Activated CD4-positive, CD25-positive, alpha-beta regulatory T cell (primary cell): ENCODE results near the gene FGA.
A peak's percentile ranks its signal among the peaks of the same experiment; 100 is the strongest.

Experiments
- DNase-seq, 4 experiments: peaks; one replicate each; lab custom pipeline; 2025; lab: John Stamatoyannopoulos, UW

Gene FGA

GRCh38 chr4:154578919-154579318, 11.6 kb downstream of the FGA start:
- DNase-seq, result no peak

GRCh38 chr4:154577324-154577723, 13.2 kb downstream of the FGA start:
- DNase-seq, result no peak

GRCh38 chr4:154574311-154574710, 16.2 kb downstream of the FGA start:
- DNase-seq, result no peak

DNA sequence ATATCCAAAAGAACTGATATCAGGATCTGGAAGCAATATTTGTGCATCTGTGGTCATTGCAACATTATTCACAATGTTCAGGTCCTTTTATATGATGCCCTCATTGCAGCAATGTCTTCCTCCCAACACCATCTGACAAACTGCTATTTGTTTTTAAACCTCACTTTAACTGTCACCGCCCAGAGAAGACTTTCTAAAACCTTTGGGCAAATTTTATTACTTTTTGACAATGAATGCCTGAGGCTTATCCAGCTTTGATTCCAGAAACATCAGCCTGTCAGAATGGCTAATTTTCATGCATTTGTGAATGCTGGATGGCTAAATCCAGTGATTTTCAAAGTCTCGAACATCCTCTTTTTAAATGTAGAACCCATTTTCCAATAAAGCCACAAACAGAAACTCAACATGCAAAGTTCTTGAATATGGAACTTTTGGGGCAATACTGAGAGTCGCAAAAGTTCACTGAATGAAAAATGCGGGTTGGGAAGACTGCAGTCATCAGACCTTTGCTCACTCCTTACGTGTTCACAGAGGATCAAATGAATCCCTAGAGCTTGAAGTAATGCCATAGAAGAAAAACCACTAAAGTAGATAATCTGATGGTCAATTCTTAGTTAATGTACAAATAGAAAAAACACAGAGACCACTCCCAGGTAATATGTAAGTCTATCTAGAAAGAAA, 17.2 kb downstream of the FGA start:
- DNase-seq, result no peak

- no peak for DNase-seq
Observed at GRCh38 chr4:154569584-154569983, 21.0 kb downstream of the FGA start.

GRCh38 chr4:154569028-154569427, 21.5 kb downstream of the FGA start:
- no peak for DNase-seq

DNA sequence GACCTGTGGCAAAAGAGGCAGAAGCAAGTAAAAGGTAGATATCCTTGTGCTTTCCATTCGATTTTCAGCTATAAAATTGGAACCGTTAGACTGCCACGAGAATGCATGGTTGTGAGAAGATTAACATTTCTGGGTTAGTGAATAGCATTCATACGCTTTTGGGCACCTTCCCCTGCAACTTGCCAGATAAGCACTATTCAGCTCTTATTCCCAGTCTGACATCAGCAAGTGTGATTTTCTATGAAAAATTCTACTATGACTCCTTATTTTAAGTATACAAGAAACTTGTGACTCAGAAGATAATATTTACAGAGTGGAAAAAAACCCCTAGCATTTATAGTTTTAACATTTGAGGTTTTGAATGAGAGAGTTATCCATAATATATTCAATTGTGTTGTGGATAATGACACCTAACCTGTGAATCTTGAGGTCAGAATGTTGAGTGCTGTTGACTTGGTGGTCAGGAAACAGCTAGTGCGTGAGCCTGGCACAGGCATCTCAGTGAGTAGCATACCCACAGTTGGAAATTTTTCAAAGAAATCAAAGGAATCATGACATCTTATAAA, 23.8 kb downstream of the FGA start:
- DNase-seq, result no peak

- no peak for DNase-seq
Observed at GRCh38 chr4:154565704-154566103, 24.8 kb downstream of the FGA start.

DNA sequence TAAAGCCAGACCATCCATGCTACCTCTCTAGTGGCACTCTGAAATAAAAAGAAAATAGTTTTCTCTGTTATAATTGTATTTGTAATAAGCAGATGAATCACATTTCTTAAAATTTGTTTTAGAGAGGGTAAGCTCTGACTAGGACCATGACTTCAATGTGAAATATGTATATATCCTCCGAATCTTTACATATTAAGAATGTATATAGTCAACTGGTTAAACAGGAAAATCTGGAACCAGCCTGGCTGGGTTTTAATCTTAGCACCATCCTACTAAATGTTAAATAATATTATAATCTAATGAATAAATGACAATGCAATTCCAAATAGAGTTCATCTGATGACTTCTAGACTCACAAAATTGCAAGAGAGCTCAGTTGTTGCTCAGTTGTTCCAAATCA, 26.2 kb downstream of the FGA start:
- no peak for DNase-seq

GRCh38 chr4:154562697-154563254, 27.8 kb downstream of the FGA start, which contains the start of gene FGB:
Gene FGB, plus strand, starts transcription at chr4:154563011. Its CDS starts 8 bp downstream, at chr4:154563019.
- no peak for DNase-seq

DNA sequence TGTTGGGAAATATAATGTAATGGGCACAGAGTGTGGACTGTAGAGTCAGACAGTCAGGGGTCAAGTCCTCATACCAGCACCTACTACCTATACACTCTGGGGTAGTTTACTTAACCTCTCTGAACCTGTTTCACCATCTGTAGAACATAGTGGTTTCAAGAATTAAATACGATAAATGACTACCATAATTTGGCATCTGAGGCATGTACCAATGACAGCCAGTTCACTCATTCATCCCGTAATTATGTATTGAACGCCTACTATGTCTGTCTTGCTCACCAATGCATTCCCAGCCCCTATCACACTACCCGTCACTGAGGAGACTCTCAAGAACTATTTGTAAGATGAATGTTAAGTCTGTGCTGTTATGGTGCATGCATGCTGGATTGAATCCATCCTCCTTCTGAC, 29.7 kb downstream of the FGA start:
- DNase-seq, result no peak

- DNase-seq, result no peak
Observed at GRCh38 chr4:154560419-154560801, 30.1 kb downstream of the FGA start.

DNA sequence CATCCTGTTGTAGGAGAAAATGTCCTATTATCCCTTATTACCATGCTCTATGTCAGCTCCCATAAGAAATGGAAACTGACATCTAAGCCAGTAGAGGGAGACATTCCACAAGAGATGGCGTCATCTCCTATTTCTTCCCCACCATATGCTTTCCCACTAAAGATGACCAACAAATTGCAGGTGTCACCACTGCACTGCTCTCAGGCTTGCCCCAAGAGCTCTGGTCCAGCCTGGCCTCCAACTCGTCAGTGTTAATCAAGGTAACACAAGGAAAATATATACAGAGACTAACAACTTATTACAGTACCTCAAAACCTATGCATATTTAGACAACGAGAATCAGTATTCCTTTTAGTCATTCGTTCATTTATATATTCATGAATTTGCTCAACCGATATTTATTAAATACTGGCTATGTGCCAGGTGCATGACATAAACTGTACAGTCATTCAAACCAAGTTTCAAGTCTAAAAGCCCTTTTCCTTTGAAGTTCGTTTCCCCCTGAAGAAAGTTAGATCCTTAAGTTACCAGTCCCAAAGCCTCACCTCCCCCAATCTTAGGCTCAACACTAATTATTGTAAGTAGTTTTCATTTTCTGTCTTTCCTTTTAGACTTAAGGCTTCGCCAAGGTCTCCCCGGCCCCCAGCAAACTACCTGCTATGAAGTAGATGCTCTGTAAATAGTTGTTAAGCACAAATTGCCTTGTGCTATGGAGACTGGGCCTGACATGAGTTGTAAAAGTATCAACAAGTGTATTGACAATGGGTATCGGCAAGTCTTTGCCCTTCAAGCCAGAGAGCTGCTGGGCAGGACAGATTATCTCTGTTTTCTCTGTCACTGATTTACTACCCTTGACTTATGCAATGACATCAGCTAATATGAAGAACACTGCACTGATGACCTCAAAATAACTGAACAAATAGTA, 30.8 kb downstream of the FGA start:
- DNase-seq, result no peak

- no peak for DNase-seq
Observed at GRCh38 chr4:154559141-154559493, 31.4 kb downstream of the FGA start.

GRCh38 chr4:154551872-154552686, 38.5 kb downstream of the FGA start:
- DNase-seq, result peak; percentile 23 to 34 (median 26)

DNA sequence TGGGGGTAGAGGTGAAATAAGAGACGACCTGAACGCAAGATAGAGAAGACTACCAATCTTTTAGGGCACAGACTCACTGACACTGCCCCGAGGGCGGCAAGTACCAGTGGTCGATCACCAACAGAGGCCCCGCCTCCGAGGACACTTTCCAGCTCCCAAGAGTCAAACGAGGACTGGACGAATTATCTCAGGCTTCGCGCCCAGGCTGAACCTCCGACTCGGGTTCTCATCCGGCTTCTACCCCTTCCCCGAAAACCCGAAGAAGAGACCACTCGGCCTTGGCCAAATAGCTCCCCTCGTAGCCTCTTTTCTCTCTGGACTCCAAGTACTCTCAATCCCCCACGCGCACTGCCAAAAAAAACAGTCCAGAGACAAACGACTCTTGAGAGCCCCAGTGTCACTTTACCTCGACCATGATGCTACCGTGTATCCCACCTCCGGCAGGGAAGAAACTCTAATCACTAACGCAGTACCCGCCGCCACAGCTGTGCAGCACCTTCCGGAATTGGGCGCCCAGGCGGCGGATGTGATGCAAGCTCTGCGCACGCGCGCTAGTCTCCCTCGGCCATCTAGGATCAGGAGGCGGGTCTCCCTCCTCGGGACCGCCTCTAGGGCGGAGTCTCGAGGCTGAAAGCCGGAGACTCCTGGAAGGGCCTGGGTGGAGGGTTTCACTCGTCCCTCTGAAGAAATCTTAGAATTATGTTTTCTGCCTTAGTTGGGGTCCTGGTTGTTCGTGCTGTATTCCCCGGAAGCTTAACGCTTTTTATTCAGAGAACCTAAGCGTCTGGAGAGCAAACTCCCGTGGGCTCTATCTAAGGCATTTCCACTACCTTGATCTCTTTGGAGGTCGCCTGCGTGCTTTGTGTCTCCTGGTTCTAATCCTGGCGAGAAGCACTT, 40.4 kb downstream of the FGA start, which contains the start of gene PLRG1:
PLRG1 (minus strand) TSS at position 507 of the 897 bp plus-strand sequence; CDS start at position 415, 92 bp downstream.
- DNase-seq, result peak; percentile 91 to 93 (median 92)

DNA sequence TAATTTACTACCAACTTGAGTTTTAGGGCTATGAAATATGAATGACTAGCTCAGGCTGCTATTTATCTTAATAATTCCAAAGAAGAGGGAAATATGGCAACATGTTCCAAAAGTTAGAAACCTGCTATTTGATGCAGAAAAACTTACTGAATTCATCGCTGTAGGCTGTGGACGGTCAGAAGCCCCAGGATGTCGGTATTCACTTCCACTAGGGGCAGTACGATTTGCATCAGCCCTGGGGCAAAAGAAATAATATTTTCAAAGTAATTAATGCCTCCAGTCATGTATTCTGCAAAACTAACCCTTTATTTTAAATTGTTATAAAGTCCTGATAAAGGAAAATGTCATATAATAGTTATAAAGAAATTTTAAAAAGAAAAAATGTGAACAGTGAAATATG, 44.9 kb downstream of the FGA start:
- no peak for DNase-seq

DNA sequence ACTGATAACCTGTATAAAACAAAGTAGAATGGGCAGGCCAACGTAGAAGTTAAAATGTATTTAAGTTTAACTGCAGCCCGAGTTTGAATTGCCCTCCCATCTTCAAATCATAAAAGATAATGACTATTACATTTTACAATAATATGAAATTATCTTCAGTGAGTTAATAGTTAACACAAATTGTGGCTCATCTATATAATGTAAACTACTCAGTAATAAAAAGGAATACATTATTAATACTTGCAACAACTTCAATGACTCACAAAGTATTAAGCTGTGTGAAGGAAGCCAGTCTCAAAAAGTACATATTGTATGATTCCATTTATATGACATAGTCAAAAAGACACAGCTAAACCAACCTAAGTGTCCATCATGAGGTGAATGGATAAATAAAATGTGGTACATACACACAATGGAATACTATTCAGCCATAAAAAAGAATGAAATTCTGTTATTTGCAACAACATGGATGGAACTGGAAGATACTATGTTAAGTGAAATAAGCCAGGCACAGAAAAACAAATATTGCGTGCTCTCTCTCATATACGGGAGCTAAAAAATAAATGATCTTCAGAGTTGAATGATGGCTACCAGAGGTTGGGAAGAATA, 48.2 kb downstream of the FGA start:
- no peak for DNase-seq
